Measurements from ENCODE around the gene FUZ.

FUZ gene

GRCh38 chr19:49766007-49766929, 46.8 kb downstream of the FUZ start:
- peak overlapping the region; percentile 40 for H3K4me3 ChIP-seq (ENCODE audit: low read length)
- TF ChIP-seq, protein P1, sequence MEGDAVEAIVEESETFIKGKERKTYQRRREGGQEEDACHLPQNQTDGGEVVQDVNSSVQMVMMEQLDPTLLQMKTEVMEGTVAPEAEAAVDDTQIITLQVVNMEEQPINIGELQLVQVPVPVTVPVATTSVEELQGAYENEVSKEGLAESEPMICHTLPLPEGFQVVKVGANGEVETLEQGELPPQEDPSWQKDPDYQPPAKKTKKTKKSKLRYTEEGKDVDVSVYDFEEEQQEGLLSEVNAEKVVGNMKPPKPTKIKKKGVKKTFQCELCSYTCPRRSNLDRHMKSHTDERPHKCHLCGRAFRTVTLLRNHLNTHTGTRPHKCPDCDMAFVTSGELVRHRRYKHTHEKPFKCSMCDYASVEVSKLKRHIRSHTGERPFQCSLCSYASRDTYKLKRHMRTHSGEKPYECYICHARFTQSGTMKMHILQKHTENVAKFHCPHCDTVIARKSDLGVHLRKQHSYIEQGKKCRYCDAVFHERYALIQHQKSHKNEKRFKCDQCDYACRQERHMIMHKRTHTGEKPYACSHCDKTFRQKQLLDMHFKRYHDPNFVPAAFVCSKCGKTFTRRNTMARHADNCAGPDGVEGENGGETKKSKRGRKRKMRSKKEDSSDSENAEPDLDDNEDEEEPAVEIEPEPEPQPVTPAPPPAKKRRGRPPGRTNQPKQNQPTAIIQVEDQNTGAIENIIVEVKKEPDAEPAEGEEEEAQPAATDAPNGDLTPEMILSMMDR (IDR thresholded peaks at IDR 0.05; ENCODE audit: insufficient read depth, low read depth, low read length, missing control alignments) = no peak
- DNase-seq (ENCODE audit: low read depth) = peak; percentile 100

DNA sequence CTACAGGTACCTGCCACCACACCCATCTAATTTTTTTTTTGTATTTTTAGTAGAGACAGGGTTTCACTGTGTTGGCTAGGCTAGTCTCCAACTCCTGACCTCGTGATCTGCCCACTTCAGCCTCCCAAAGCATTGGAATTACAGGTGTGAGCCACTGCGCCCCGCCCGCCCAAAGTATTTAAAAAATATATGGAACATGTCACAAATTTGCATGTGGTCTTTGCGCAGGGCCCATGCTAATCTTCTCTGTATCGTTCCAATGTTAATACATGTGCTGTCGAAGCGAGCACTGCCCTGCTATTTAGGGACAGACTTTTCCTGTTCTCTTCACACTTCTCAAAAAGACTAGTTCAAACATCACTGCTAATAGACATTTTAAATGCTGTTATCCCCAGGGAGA, 48.8 kb downstream of the FUZ start:
- no peak overlapping the region for H3K4me3 ChIP-seq (ENCODE audit: low read length)
- no peak for DNase-seq (ENCODE audit: low read depth)
- TF ChIP-seq, protein P1 (IDR thresholded peaks at IDR 0.05; ENCODE audit: insufficient read depth, low read depth, low read length, missing control alignments) = no peak

- DNase-seq (ENCODE audit: low read depth) = no peak
- TF ChIP-seq, protein P1 (IDR thresholded peaks at IDR 0.05; ENCODE audit: insufficient read depth, low read depth, low read length, missing control alignments) = no peak
- no peak within 1 kb of the TSS for H3K4me3 ChIP-seq (ENCODE audit: low read length)
Measured at GRCh38 chr19:49763230-49763629, 49.9 kb downstream of the FUZ start, which contains the start of gene TSKS. TSKS (minus strand) TSS chr19:49763306; CDS start chr19:49763247, 59 bp downstream.

DNA sequence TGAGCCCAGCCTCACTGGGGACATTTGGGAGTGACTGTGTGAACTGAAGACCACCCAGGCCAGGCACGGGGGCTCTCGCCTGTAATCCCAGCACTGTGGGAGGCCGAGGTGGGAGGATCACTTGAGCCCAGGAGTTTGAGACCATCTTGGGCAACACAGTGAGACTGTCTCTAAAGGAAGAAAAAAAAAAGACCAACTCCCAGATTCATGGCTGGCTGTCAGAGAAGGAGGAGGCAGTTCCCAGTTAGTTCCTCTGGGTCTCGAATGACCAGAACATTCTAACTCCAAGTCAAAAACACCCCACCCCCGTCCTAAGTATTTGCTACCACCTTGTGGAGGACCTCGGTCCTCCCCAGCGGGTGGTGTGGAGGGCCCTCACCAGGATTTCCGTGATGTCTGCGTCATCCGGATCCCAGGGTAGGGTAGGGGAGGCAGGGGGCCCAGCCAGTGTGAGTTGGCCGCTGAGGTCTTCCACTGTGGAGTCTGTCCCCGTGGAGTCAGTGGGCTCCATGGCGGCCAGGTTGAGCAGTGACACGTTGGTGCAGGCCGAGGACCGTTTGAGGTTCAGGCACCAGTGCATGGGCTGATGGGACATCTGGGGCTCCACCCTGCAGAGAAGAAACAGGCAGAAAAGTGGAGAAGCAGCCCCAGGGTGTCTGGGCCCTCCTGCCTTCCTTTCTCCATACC, 51.3 kb downstream of the FUZ start:
- H3K4me3 ChIP-seq (ENCODE audit: low read length) = no peak overlapping the region
- TF ChIP-seq, protein P1 (IDR thresholded peaks at IDR 0.05; ENCODE audit: insufficient read depth, low read depth, low read length, missing control alignments) = peak; percentile 10
- DNase-seq (ENCODE audit: low read depth) = no peak

GRCh38 chr19:49761249-49761624, 51.9 kb downstream of the FUZ start:
- no peak for DNase-seq (ENCODE audit: low read depth)
- TF ChIP-seq, protein P1 (IDR thresholded peaks at IDR 0.05; ENCODE audit: insufficient read depth, low read depth, low read length, missing control alignments) = no peak
- no peak overlapping the region for H3K4me3 ChIP-seq (ENCODE audit: low read length)

GRCh38 chr19:49758292-49758691, 54.8 kb downstream of the FUZ start:
- H3K4me3 ChIP-seq (ENCODE audit: low read length) = no peak overlapping the region
- peak; percentile 24 for DNase-seq (ENCODE audit: low read depth)
- TF ChIP-seq, protein P1 (IDR thresholded peaks at IDR 0.05; ENCODE audit: insufficient read depth, low read depth, low read length, missing control alignments) = no peak
